HG03064 (cell line): Measurements from ENCODE around the gene ARHGAP10.

Experiments
- ATAC-seq: cut with Tn5 transposase; IDR thresholded peaks from one replicate; pipeline ENCODE4 v1.9.1; 2021; ENCODE audit warnings: low read depth; ENCODE audit not compliant: unreplicated experiment

ARHGAP10 gene

GRCh38 chr4:148112231-148112982 lies 380.5 kb downstream of the ARHGAP10 start:
- ATAC-seq, result no peak

GRCh38 chr4:148114436-148114835 lies 382.5 kb downstream of the ARHGAP10 start:
- ATAC-seq, result no peak

GRCh38 chr4:148116264-148116663 lies 384.4 kb downstream of the ARHGAP10 start:
- no peak for ATAC-seq

GRCh38 chr4:148116969-148117368 lies 385.1 kb downstream of the ARHGAP10 start:
- no peak for ATAC-seq

- ATAC-seq, result no peak
Observed at GRCh38 chr4:148118179-148118578, 386.3 kb downstream of the ARHGAP10 start.

DNA sequence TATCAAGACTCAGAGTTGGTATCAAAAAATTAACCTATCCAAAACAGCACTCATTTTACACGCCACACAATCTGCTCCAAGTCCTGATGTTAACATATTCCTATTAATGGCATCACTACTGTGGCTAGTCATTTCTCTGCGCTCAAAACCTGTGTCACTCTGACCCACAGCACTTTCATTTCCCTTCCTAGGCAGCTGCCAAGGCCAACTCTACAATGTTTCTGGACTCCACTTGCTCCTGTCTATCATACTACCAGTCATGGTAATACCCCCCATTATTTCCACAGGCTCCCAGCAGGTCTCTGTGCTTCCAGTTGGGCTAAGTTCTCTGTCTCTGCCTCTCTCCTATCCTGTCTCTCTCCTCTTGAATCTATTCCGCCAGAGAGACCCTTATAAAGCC lies 386.7 kb downstream of the ARHGAP10 start:
- no peak for ATAC-seq

DNA sequence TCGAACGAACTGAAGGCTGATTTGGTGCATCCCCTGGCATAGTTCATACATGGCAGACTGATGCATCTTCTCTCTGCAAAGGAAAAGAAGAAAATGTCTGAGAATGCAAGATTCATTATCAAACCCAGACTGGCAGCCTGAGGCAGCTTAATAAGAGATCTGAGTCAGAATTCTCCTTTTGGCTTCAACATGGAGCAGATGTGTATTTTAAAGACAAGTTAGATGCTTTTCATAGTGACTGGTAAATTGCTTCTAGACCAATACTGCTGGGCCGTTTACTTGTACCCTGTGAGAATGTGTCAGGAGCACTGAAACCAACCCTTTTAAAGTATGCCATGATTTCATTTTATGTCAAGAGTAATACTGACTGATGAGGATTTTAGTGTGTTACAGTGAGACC lies 388.3 kb downstream of the ARHGAP10 start:
- no peak for ATAC-seq
